GM23338 (cell line): Measurements from ENCODE around the gene DYNLT3. TPM values are rescaled to one million over a fixed set of nuclear protein-coding genes. Genes with fewer than 3 reads are reported as not detected.

Source experiments
- ATAC-seq: fragments of 200-7000 bp; cut with Tn5 transposase; 3 replicates; pipeline ENCODE4 v1.9.1; 2020
- DNase-seq: peaks from one replicate; pipeline ENCODE4 v3.0.0-alpha.2; 2015; ENCODE audit warnings: low spot score
- H2AFZ ChIP-seq: fragments of 200-600 bp; sonication (generic); 2 replicates; pipeline ENCODE4 v1.8.0; 2016; ENCODE audit warnings: antibody characterized with exemption, mild to moderate bottlenecking, moderate library complexity
- H3F3A ChIP-seq: fragments of 200-600 bp; sonication (generic); replicated peaks from 2 replicates; pipeline ENCODE4 v1.8.0; 2017; ENCODE audit warnings: antibody characterized with exemption, mixed run types, low read depth
- H3K27ac ChIP-seq: fragments of 200-600 bp; sonication (generic); 2 replicates; pipeline ENCODE4 v1.6.1; 2016; ENCODE audit warnings: low read depth
- H3K27me3 ChIP-seq: fragments of 200-600 bp; sonication (generic); 2 replicates; pipeline ENCODE4 v1.8.0; 2016; ENCODE audit warnings: mild to moderate bottlenecking, mixed run types, moderate library complexity; ENCODE audit not compliant: insufficient read depth
- H3K36me3 ChIP-seq: fragments of 200-600 bp; sonication (generic); 2 replicates; pipeline ENCODE4 v1.8.0; 2016; ENCODE audit warnings: mild to moderate bottlenecking; ENCODE audit not compliant: insufficient read depth
- H3K4me1 ChIP-seq: fragments of 200-600 bp; sonication (generic); 2 replicates; pipeline ENCODE4 v1.8.0; 2016; ENCODE audit warnings: mild to moderate bottlenecking, moderate library complexity; ENCODE audit not compliant: insufficient read depth
- H3K4me2 ChIP-seq: fragments of 200-600 bp; sonication (generic); 2 replicates; pipeline ENCODE4 v1.7.1; 2017; ENCODE audit warnings: mixed run types
- H3K4me3 ChIP-seq: fragments of 200-600 bp; sonication (generic); 2 replicates; pipeline ENCODE4 v1.6.1; 2016; ENCODE audit warnings: mixed run types
- H3K79me2 ChIP-seq: fragments of 200-600 bp; sonication (generic); replicated peaks from 2 replicates; pipeline ENCODE4 v1.8.0; 2017; ENCODE audit warnings: mild to moderate bottlenecking; ENCODE audit not compliant: insufficient read depth
- H3K9me2 ChIP-seq: fragments of 200-600 bp; sonication (generic); 2 replicates; pipeline ENCODE4 v1.8.0; 2017; ENCODE audit not compliant: insufficient read depth
- H4K20me1 ChIP-seq: fragments of 200-600 bp; sonication (generic); replicated peaks from 2 replicates; pipeline ENCODE4 v1.8.0; 2017; ENCODE audit warnings: mild to moderate bottlenecking; ENCODE audit not compliant: insufficient read depth
- H3K27ac Mint-ChIP-seq: 2 replicates; pipeline ENCODE4 v1.8.0; 2020; ENCODE audit warnings: inconsistent platforms, mild to moderate bottlenecking, moderate library complexity, mixed read lengths
- H3K27me3 Mint-ChIP-seq: 3 replicates; pipeline ENCODE4 v1.8.0; 2022; ENCODE audit warnings: low read depth, mild to moderate bottlenecking, moderate library complexity, mixed read lengths, inconsistent platforms; ENCODE audit not compliant: insufficient read depth, poor library complexity
- H3K36me3 Mint-ChIP-seq: 3 replicates; pipeline ENCODE4 v1.8.0; 2021; ENCODE audit warnings: low read depth, mild to moderate bottlenecking, inconsistent platforms, moderate library complexity, mixed read lengths
- H3K4me1 Mint-ChIP-seq: 3 replicates; pipeline ENCODE4 v1.8.0; 2020; ENCODE audit warnings: mild to moderate bottlenecking, inconsistent platforms, mixed read lengths
- H3K4me3 Mint-ChIP-seq: 3 replicates; pipeline ENCODE4 v1.8.0; 2021; ENCODE audit warnings: moderate library complexity, mild to moderate bottlenecking, inconsistent platforms, mixed read lengths
- H3K9me3 Mint-ChIP-seq: 3 replicates; pipeline ENCODE4 v1.8.0; 2020; ENCODE audit warnings: moderate library complexity, mild to moderate bottlenecking, inconsistent platforms, mixed read lengths
- ETS1 ChIP-seq: IDR thresholded peaks from 2 replicates; pipeline ENCODE4 v1.6.1; 2016; ENCODE audit warnings: antibody characterized with exemption
- EZH2phosphoT487 ChIP-seq: fragments of 200-600 bp; sonication (generic); IDR thresholded peaks from one replicate; pipeline ENCODE4 v1.8.1; 2018; ENCODE audit warnings: antibody characterized with exemption; ENCODE audit not compliant: unreplicated experiment
- POLR2AphosphoS5 ChIP-seq: IDR thresholded peaks from 2 replicates; pipeline ENCODE4 v1.6.1; 2016; ENCODE audit warnings: antibody characterized with exemption, low read depth
- ZNF462 ChIP-seq: fragments of 250-450 bp; sonication (Bioruptor Pico); IDR thresholded peaks from 2 replicates; pipeline ENCODE4 v1.5.0; 2020; ENCODE audit warnings: mild to moderate bottlenecking, moderate library complexity
- polyA plus RNA-seq: library from polyadenylated mRNA; unstranded; fragments of >200 nt; fragmentation: Nextera tagmentation; extraction: Ambion mirVana; gene quantifications from 2 replicates; pipeline ENCODE4 v1.2.1, GENCODE V29; 2016
- total RNA-seq: library from RNA; depleted of rRNA; stranded (reverse); fragments of >200 nt; shearing (Covaris generic); gene quantifications from 2 replicates; pipeline ENCODE4 v1.2.3, GENCODE V29; 2014

The DYNLT3 gene
- total and polyA plus RNA-seq, 2 experiments from 2014 or later = 6.5 to 8.1 TPM

- ATAC-seq = no peak
- Mint-ChIP-seq H3K36me3 (no peaks in the 10 kb centered on the region), H3K27ac (no peak overlapping the region), H3K4me1 (peaks cover 6% of the 10 kb centered on the region; the same call in 2 of the 3 replicates), H3K27me3 (peaks cover 2% of the 10 kb centered on the region), H3K9me3 (no peaks in the 10 kb centered on the region; the same call in 2 of the 3 replicates), H3K4me3 (no peak overlapping the region)
- H3K27me3 ChIP-seq = no peaks in the 10 kb centered on the region
- no peaks in the 10 kb centered on the region for H3K36me3 ChIP-seq
- H4K20me1 ChIP-seq = no peaks in the 10 kb centered on the region
- H3K4me3 ChIP-seq = no peak overlapping the region
- peak; percentile 13 for DNase-seq
- H3F3A ChIP-seq = no peaks in the 10 kb centered on the region
- H3K79me2 ChIP-seq = no peaks in the 10 kb centered on the region
- TF ChIP-seq ETS1 (no peak), EZH2phosphoT487 (no peak)
- no peak overlapping the region for H3K27ac ChIP-seq
- no peaks in the 10 kb centered on the region for H3K4me1 ChIP-seq
- H3K9me2 ChIP-seq = no peaks in the 10 kb centered on the region
- H3K4me2 ChIP-seq = no peak overlapping the region
- H2AFZ ChIP-seq = no peak overlapping the region
Measured at GRCh38 chrX:37883196-37883595, 35.8 kb upstream of the DYNLT3 start.

DNA sequence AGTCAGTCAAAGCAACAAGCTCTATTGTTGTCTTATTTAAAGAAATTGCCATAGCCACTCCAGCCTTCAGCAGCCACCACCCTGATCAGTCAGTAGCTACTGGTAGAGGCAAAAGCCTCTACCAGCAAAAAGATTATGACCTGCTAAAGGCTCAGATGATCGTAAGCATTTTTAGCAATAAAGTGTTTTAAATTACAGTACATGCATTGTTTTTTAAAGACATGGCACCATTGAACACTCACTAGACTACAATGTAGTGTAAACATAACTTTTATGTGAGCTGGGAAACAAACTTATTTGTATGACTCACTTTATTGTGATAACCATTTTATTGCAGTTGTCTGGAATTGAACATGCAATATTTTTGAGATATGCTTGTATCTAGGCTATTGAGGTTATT, 32.3 kb upstream of the DYNLT3 start:
- Histone ChIP-seq H3K27me3 (no peaks in the 10 kb centered on the region), H3K79me2 (no peaks in the 10 kb centered on the region), H3F3A (no peaks in the 10 kb centered on the region), H2AFZ (no peak overlapping the region), H3K36me3 (no peaks in the 10 kb centered on the region), H3K4me2 (no peak overlapping the region), H4K20me1 (no peaks in the 10 kb centered on the region), H3K4me1 (no peaks in the 10 kb centered on the region), H3K27ac (no peak overlapping the region), H3K4me3 (no peak overlapping the region), H3K9me2 (no peaks in the 10 kb centered on the region)
- ATAC-seq (no peak), DNase-seq (no peak)
- no peak for TF ChIP-seq ZNF462 (CRISPR knock-in tag)
- TF ChIP-seq POLR2AphosphoS5 = no peak
- Mint-ChIP-seq H3K9me3 (no peaks in the 10 kb centered on the region), H3K36me3 (no peaks in the 10 kb centered on the region), H3K27me3 (peaks cover 2% of the 10 kb centered on the region), H3K4me3 (no peak overlapping the region), H3K27ac (no peak overlapping the region), H3K4me1 (peaks cover 6% of the 10 kb centered on the region; the same call in 2 of the 3 replicates)
